ENCODE results near the gene PRKRA. TPM values are rescaled to one million over a fixed set of nuclear protein-coding genes. Genes with fewer than 3 reads are reported as not detected.
"Not testable (repeated sequence)": the region's sequence is repeated elsewhere in the genome, so short reads cannot be mapped to it uniquely, and the experiment has no call there.

Gene PRKRA
- total and polyA plus RNA-seq, 10 donors: 24.3 to 57.4 (median 31.1) TPM

DNA sequence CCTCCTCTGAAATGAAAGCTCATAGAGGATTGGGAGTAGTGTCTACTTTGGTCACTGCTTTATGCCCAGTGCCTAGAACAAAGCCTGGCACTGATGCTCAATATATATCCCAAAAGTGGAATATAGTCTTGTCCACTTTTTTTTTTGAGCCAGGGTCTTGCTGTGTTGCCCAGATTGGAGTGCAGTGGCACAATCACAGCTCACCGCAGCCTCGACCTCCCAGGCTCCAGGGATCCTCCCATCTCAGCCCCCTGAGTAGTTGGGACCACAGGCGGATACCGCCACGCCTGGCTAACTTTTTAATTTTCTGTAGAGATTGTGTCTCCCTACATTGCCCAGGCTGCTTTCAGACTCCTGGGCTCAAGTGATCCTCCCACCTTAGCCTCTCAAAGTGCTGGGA is 23.6 kb upstream of the PRKRA start:
- WGBS, 5 donors: 95 to 99% (median 97%) methylated on average over 5 of the region's 5 CpGs
- Histone ChIP-seq H3K9me3 (no peaks in the 10 kb centered on the region), H3K27me3 (replicated peaks in 1 of 7) (no peaks in the 10 kb centered on the region), H3K27ac (no peak overlapping the region), H3K36me3 (peaks cover 0 to under 1% (median 0%) of the 10 kb centered on the region in 6 donors), H3K4me3 (no peak overlapping the region), H3K4me1 (peaks cover 5 to 19% (median 17%) of the 10 kb centered on the region in 6 donors)
- intact Hi-C loops (cut with DNase I; ENCODE audit: low total_unique reads): no loop called here
- DNase-seq: no peak
- no peak for TF ChIP-seq POLR2A (IDR thresholded peaks at IDR 0.05)
- TF ChIP-seq, protein P1, sequence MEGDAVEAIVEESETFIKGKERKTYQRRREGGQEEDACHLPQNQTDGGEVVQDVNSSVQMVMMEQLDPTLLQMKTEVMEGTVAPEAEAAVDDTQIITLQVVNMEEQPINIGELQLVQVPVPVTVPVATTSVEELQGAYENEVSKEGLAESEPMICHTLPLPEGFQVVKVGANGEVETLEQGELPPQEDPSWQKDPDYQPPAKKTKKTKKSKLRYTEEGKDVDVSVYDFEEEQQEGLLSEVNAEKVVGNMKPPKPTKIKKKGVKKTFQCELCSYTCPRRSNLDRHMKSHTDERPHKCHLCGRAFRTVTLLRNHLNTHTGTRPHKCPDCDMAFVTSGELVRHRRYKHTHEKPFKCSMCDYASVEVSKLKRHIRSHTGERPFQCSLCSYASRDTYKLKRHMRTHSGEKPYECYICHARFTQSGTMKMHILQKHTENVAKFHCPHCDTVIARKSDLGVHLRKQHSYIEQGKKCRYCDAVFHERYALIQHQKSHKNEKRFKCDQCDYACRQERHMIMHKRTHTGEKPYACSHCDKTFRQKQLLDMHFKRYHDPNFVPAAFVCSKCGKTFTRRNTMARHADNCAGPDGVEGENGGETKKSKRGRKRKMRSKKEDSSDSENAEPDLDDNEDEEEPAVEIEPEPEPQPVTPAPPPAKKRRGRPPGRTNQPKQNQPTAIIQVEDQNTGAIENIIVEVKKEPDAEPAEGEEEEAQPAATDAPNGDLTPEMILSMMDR (IDR thresholded peaks at IDR 0.05 in 8 of 11, conservative IDR thresholded peaks at IDR 0.05 in 3 of 11): no peak
- no peak for TF ChIP-seq POLR2AphosphoS5 (IDR thresholded peaks at IDR 0.05)

GRCh38 chr2:178473931-178474330 is 23.0 kb upstream of the PRKRA start:
- no peak overlapping the region for H3K27ac ChIP-seq
- WGBS, 5 donors: 84 to 87% (median 84%) methylated on average over 4 of the region's 4 CpGs
- no peak for DNase-seq
- TF ChIP-seq POLR2A (IDR thresholded peaks at IDR 0.05) (no peak), POLR2AphosphoS5 (IDR thresholded peaks at IDR 0.05) (no peak)
- TF ChIP-seq, protein P1 (IDR thresholded peaks at IDR 0.05 in 8 of 11, conservative IDR thresholded peaks at IDR 0.05 in 3 of 11): no peak
- H3K4me1 ChIP-seq: peaks cover 0 to 13% (median 12%) of the 10 kb centered on the region in 6 donors
- no peak overlapping the region for H3K4me3 ChIP-seq
- no peaks in the 10 kb centered on the region for H3K9me3 ChIP-seq
- no peaks in the 10 kb centered on the region for H3K27me3 ChIP-seq (replicated peaks in 1 of 7)
- H3K36me3 ChIP-seq: peaks cover 0 to 7% (median 0%) of the 10 kb centered on the region in 6 donors
- intact Hi-C loops (cut with DNase I; ENCODE audit: low total_unique reads): no loop called here

DNA sequence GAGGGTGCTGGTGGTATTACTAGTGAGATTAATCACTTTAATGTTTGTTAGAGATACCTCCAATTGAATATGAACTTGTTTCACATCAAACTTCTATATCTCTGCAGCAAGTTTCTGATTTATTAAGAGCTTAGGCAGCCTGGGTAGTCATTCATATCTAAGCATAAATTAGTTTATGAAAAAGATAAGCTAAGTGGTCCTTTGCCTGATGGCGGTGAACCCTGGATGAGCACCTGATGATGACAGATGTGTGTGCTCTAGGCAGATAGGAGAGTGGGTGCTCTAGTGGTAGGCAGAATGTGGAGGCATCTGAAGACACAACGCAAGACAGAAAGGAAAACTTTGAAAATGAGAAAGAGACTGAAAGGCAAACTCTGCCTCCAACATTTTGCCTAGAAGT is 22.4 kb upstream of the PRKRA start:
- peaks cover 0 to 11% (median 0%) of the 10 kb centered on the region in 6 donors for H3K36me3 ChIP-seq
- no peak for TF ChIP-seq POLR2AphosphoS5 (IDR thresholded peaks at IDR 0.05)
- TF ChIP-seq, protein P1 (IDR thresholded peaks at IDR 0.05 in 8 of 11, conservative IDR thresholded peaks at IDR 0.05 in 3 of 11): no peak
- TF ChIP-seq POLR2A (IDR thresholded peaks at IDR 0.05): no peak
- intact Hi-C loops (cut with DNase I; ENCODE audit: low total_unique reads): no loop called here

DNA sequence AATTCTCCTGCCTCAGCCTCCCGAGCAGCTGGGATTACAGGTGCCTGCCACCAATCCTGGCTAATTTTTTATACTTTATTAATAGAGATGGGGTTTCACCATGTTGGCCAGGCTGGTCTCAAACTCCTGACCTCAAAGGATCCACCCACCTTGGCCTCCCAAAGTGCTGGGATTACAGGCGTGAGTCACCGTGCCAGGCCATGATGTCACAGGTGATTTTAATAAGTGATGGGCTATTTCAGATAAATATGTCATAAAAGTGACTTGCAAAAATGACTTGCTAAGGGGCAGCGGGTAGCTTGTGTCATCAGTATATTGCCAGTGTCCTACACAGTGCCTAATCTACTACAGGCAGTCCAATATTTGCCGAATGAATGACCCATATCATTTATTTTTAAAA is 20.3 kb upstream of the PRKRA start:
- WGBS, 5 donors: 95 to 97% (median 96%) methylated on average over 5 of the region's 5 CpGs
- H3K4me1 ChIP-seq; H3K27ac ChIP-seq; intact Hi-C loops (cut with DNase I; ENCODE audit: low total_unique reads); DNase-seq; H3K4me3 ChIP-seq; H3K27me3 ChIP-seq (replicated peaks in 1 of 7); H3K9me3 ChIP-seq: not testable (repeated sequence)
- H3K36me3 ChIP-seq: peaks cover 0 to 21% (median 0%) of the 10 kb centered on the region in 6 donors

More for the DNA sequence above, 22.4 kb upstream of the PRKRA start:
- DNase-seq: no peak
- WGBS, 5 donors: 93 to 100% (median 95%) methylated on average over 2 of the region's 2 CpGs
- Histone ChIP-seq H3K9me3 (no peaks in the 10 kb centered on the region), H3K27me3 (replicated peaks in 1 of 7) (no peaks in the 10 kb centered on the region), H3K4me1 (peaks cover 0 to 13% (median 12%) of the 10 kb centered on the region in 6 donors), H3K27ac (no peak overlapping the region), H3K4me3 (no peak overlapping the region)

All from spleen (tissue), 11 donors.